ENCODE measurements around the gene IBTK. TPM values are rescaled to one million over a fixed set of nuclear protein-coding genes. Genes with fewer than 3 reads are reported as not detected.

The IBTK gene
- total and polyA plus RNA-seq, 5 experiments from 2014 or later: 14.9 to 29.0 (median 19.7) TPM

Other genes starting within 250 kb of the IBTK start
- gene TPBG, start 116.1 kb upstream of the IBTK start, total RNA-seq: not detected
- gene TPBG, start 116.1 kb upstream of the IBTK start, polyA plus RNA-seq: not detected